Myocyte (in vitro differentiated cells): ENCODE measurements around the gene TCFL5. TPM values are rescaled to one million over a fixed set of nuclear protein-coding genes. Genes with fewer than 3 reads are reported as not detected.

Source experiments
- DNase-seq: peaks from one replicate; pipeline ENCODE4 v3.0.0-alpha.2; 2012; ENCODE audit warnings: low read depth
- total RNA-seq: library from RNA; depleted of rRNA; stranded (reverse); fragments of >200 nt; gene quantifications from 2 replicates; pipeline ENCODE4 v1.2.3, GENCODE V29; 2014

Gene TCFL5
- total RNA-seq, 1 donor from 2014 or later: 12.5 TPM

- DNase-seq: no peak
These were observed 48.0 kb downstream of the TCFL5 start for GRCh38 chr20:62813588-62813987.

GRCh38 chr20:62812907-62813200 is 48.8 kb downstream of the TCFL5 start:
- DNase-seq: no peak

GRCh38 chr20:62812181-62812906 is 49.3 kb downstream of the TCFL5 start:
- no peak for DNase-seq

GRCh38 chr20:62811720-62812119 is 49.9 kb downstream of the TCFL5 start:
- no peak for DNase-seq

- no peak for DNase-seq
These were observed 50.3 kb downstream of the TCFL5 start for GRCh38 chr20:62811320-62811719.

- no peak for DNase-seq
These were observed 51.8 kb downstream of the TCFL5 start for GRCh38 chr20:62809530-62810428.

- peak; percentile 65 for DNase-seq
These were observed 53.3 kb downstream of the TCFL5 start for GRCh38 chr20:62808211-62808865.

- DNase-seq: no peak
These were observed 54.0 kb downstream of the TCFL5 start for GRCh38 chr20:62807444-62808210.

- no peak for DNase-seq
These were observed 55.1 kb downstream of the TCFL5 start for GRCh38 chr20:62806383-62807050.

- DNase-seq: no peak
These were observed 55.8 kb downstream of the TCFL5 start for GRCh38 chr20:62805711-62806382.

- DNase-seq: no peak
These were observed 56.4 kb downstream of the TCFL5 start for GRCh38 chr20:62805155-62805710.

- peak; percentile 61 for DNase-seq
These were observed 56.9 kb downstream of the TCFL5 start, which contains the start of gene OGFR for GRCh38 chr20:62804627-62805154. Gene OGFR, plus strand, starts transcription at chr20:62804835. Its CDS starts 25 bp downstream, at chr20:62804860.

GRCh38 chr20:62804021-62804626 is 57.5 kb downstream of the TCFL5 start:
- DNase-seq: no peak

- DNase-seq: no peak
These were observed 59.5 kb downstream of the TCFL5 start for GRCh38 chr20:62802026-62802712.

- no peak for DNase-seq
These were observed 60.2 kb downstream of the TCFL5 start for GRCh38 chr20:62801284-62802010.

GRCh38 chr20:62800314-62801259 is 61.0 kb downstream of the TCFL5 start:
- no peak for DNase-seq

- DNase-seq: no peak
These were observed 61.7 kb downstream of the TCFL5 start for GRCh38 chr20:62799873-62800272.
